H9 (cell line): ENCODE measurements around the gene SDE2. TPM values are rescaled to one million over a fixed set of nuclear protein-coding genes. Genes with fewer than 3 reads are reported as not detected.
A peak's percentile ranks its signal among the peaks of the same experiment; 100 is the strongest.

ENCODE experiments used
- DNase-seq: peaks from one replicate; pipeline ENCODE4 v3.0.0-alpha.2; 2017
- H2AFZ ChIP-seq: one replicate; pipeline ENCODE4 v1.6.1; 2013; ENCODE audit warnings: mild to moderate bottlenecking, low read length, control low read depth, moderate library complexity
- H2AK5ac ChIP-seq: 2 replicates; pipeline ENCODE4 v1.6.1; 2013; ENCODE audit warnings: low read length, control low read depth, mixed read lengths; ENCODE audit not compliant: insufficient read length
- H2BK120ac ChIP-seq: one replicate; pipeline ENCODE4 v1.6.1; 2013; ENCODE audit warnings: low read depth, mild to moderate bottlenecking, low read length, control low read depth, inconsistent platforms; ENCODE audit not compliant: poor library complexity, severe bottlenecking
- H2BK12ac ChIP-seq: 2 replicates; pipeline ENCODE4 v1.6.1; 2013; ENCODE audit warnings: low read length, control low read depth, mixed read lengths, low read depth; ENCODE audit not compliant: insufficient read length
- H2BK15ac ChIP-seq: 2 replicates; pipeline ENCODE4 v1.6.1; 2013; ENCODE audit warnings: low read depth, low read length, control low read depth
- H2BK20ac ChIP-seq: one replicate; pipeline ENCODE4 v1.6.1; 2013; ENCODE audit warnings: low read depth, mild to moderate bottlenecking, low read length, control low read depth, inconsistent platforms; ENCODE audit not compliant: poor library complexity, severe bottlenecking
- H2BK5ac ChIP-seq: 2 replicates; pipeline ENCODE4 v1.6.1; 2013; ENCODE audit warnings: low read length, control low read depth, mixed read lengths; ENCODE audit not compliant: insufficient read length
- H3K14ac ChIP-seq: 2 replicates; pipeline ENCODE4 v1.6.1; 2013; ENCODE audit warnings: low read length, control low read depth; ENCODE audit not compliant: insufficient read depth
- H3K18ac ChIP-seq: 2 replicates; pipeline ENCODE4 v1.6.1; 2013; ENCODE audit warnings: low read depth, mild to moderate bottlenecking, mixed read lengths, low read length, control low read depth; ENCODE audit not compliant: insufficient read length
- H3K23ac ChIP-seq: 2 replicates; pipeline ENCODE4 v1.6.1; 2013; ENCODE audit warnings: low read length, control low read depth, mixed read lengths, low read depth; ENCODE audit not compliant: insufficient read length
- H3K23me2 ChIP-seq: 2 replicates; pipeline ENCODE4 v1.6.1; 2013; ENCODE audit warnings: low read depth, mild to moderate bottlenecking, mixed read lengths, low read length, control low read depth; ENCODE audit not compliant: insufficient read length, poor library complexity, severe bottlenecking
- H3K27ac ChIP-seq: 2 replicates; pipeline ENCODE4 v1.5.1; 2013; ENCODE audit warnings: low read length, control low read depth, mixed read lengths, low read depth; ENCODE audit not compliant: insufficient read length
- H3K27me3 ChIP-seq: 2 replicates; pipeline ENCODE4 v1.6.1; 2013; ENCODE audit warnings: low read length, control low read depth, inconsistent platforms; ENCODE audit not compliant: insufficient read depth
- H3K4ac ChIP-seq: 2 replicates; pipeline ENCODE4 v1.6.1; 2013; ENCODE audit warnings: low read depth, mild to moderate bottlenecking, control low read depth, inconsistent platforms, low read length, moderate library complexity
- H3K4me1 ChIP-seq: 2 replicates; pipeline ENCODE4 v1.6.1; 2013; ENCODE audit warnings: low read length, control low read depth, inconsistent platforms; ENCODE audit not compliant: insufficient read depth
- H3K4me2 ChIP-seq: 2 replicates; pipeline ENCODE4 v1.6.1; 2013; ENCODE audit warnings: low read length, control low read depth, mixed read lengths; ENCODE audit not compliant: insufficient read length, insufficient read depth
- H3K56ac ChIP-seq: 2 replicates; pipeline ENCODE4 v1.6.1; 2013; ENCODE audit warnings: low read depth, mild to moderate bottlenecking, mixed read lengths, low read length, control low read depth; ENCODE audit not compliant: insufficient read length
- H3K79me1 ChIP-seq: 2 replicates; pipeline ENCODE4 v1.6.1; 2013; ENCODE audit warnings: low read depth, mild to moderate bottlenecking, moderate library complexity, low read length, control low read depth, inconsistent platforms; ENCODE audit not compliant: insufficient read depth, poor library complexity, severe bottlenecking
- H3K79me2 ChIP-seq: 2 replicates; pipeline ENCODE4 v1.6.1; 2013; ENCODE audit warnings: low read length, control low read depth, inconsistent platforms; ENCODE audit not compliant: insufficient read depth
- H3K9ac ChIP-seq: 2 replicates; pipeline ENCODE4 v1.6.1; 2013; ENCODE audit warnings: low read length, control low read depth, mixed read lengths; ENCODE audit not compliant: insufficient read length; ENCODE audit errors: extremely low read depth
- H3K9me3 ChIP-seq: one replicate; pipeline ENCODE4 v1.6.1; 2013; ENCODE audit warnings: low read depth, low read length, inconsistent platforms; ENCODE audit not compliant: control insufficient read depth
- H3T11ph ChIP-seq: one replicate; pipeline ENCODE4 v1.6.1; 2013; ENCODE audit warnings: mild to moderate bottlenecking, low read length, control low read depth, inconsistent platforms
- H4K20me1 ChIP-seq: one replicate; pipeline ENCODE4 v1.6.1; 2013; ENCODE audit not compliant: control insufficient read depth, insufficient read length, insufficient read depth
- H4K5ac ChIP-seq: 2 replicates; pipeline ENCODE4 v1.6.1; 2013; ENCODE audit warnings: low read depth, mild to moderate bottlenecking, mixed read lengths, low read length, control low read depth; ENCODE audit not compliant: insufficient read length
- H4K8ac ChIP-seq: replicated peaks from 2 replicates; pipeline ENCODE4 v1.6.1; 2013; ENCODE audit warnings: low read length, control low read depth, mixed read lengths, low read depth; ENCODE audit not compliant: insufficient read length
- H4K91ac ChIP-seq: 2 replicates; pipeline ENCODE4 v1.6.1; 2013; ENCODE audit warnings: low read depth, mild to moderate bottlenecking, moderate library complexity, mixed read lengths, low read length, control low read depth; ENCODE audit not compliant: insufficient read length
- H3K27ac Mint-ChIP-seq, 3 experiments: 2 replicates in 2 of 3; 3 replicates in 1 of 3; pipeline ENCODE4 v1.8.0; 2020 to 2021; ENCODE audit warnings: mixed read lengths in 3 of 3, mild to moderate bottlenecking in 1 of 3, moderate library complexity in 1 of 3
- H3K27me3 Mint-ChIP-seq: 2 replicates; pipeline ENCODE4 v1.8.0; 2021; ENCODE audit warnings: low read depth, mild to moderate bottlenecking, moderate library complexity, mixed read lengths
- H3K36me3 Mint-ChIP-seq, 3 experiments: 2 replicates in 2 of 3; 3 replicates in 1 of 3; pipeline ENCODE4 v1.8.0; 2020 to 2021; ENCODE audit warnings: low read depth in 3 of 3, mixed read lengths in 3 of 3; ENCODE audit not compliant: insufficient read depth in 1 of 3
- H3K4me1 Mint-ChIP-seq, 2 experiments: 2 replicates each; pipeline ENCODE4 v1.8.0; 2020; ENCODE audit warnings: mixed read lengths in 2 of 2
- H3K4me3 Mint-ChIP-seq, 2 experiments: 2 replicates in 1 of 2; 3 replicates in 1 of 2; pipeline ENCODE4 v1.8.0; 2020 to 2021; ENCODE audit warnings: mild to moderate bottlenecking in 2 of 2, mixed read lengths in 2 of 2, moderate library complexity in 1 of 2
- H3K9me3 Mint-ChIP-seq, 2 experiments: 2 replicates in 1 of 2; 3 replicates in 1 of 2; pipeline ENCODE4 v1.8.0; 2020; ENCODE audit warnings: mild to moderate bottlenecking in 2 of 2, mixed read lengths in 2 of 2, moderate library complexity in 1 of 2
- CTCF ChIP-seq: fragments of 200-600 bp; sonication (generic); conservative IDR thresholded peaks from 3 replicates; pipeline ENCODE4 v1.8.0; 2021; ENCODE audit warnings: antibody characterized with exemption, mild to moderate bottlenecking
- WGBS: extraction: QIAGEN DNeasy Blood & Tissue Kit; methylation state at CpG from one replicate; pipeline ENCODE4 v1.1.7; 2013; ENCODE audit warnings: missing lambda C conversion rate, low lambda C conversion rate, mixed read lengths; ENCODE audit not compliant: insufficient read length; ENCODE audit errors: extremely low coverage; 5-methylcytosine and 5-hydroxymethylcytosine counted together
- total RNA-seq: library from RNA; stranded (reverse); gene quantifications from 2 replicates; pipeline ENCODE4 v1.2.1, GENCODE V29; 2021

SDE2 gene
- total RNA-seq, 1 experiment from 2014 or later: 20.5 TPM

- H3T11ph ChIP-seq: no peak overlapping the region
- peak overlapping the region in 1 of 3 experiments; percentile 27; a peak in 1 of 7 replicates for H3K27ac Mint-ChIP-seq
- no peak overlapping the region for H4K8ac ChIP-seq
- H2BK12ac ChIP-seq: peak overlapping the region; percentile 40
- no peaks in the 10 kb centered on the region for H3K79me1 ChIP-seq
- peaks cover 7% of the 10 kb centered on the region in 2 experiments; a peak in 3 of 5 replicates for H3K9me3 Mint-ChIP-seq
- H3K4me1 Mint-ChIP-seq: peaks cover 0 to 2% of the 10 kb centered on the region in 2 experiments; a peak in 1 of 4 replicates
- H4K5ac ChIP-seq: no peak overlapping the region
- no peak overlapping the region for H3K9ac ChIP-seq
- no peak overlapping the region for H3K56ac ChIP-seq
- H3K4me2 ChIP-seq: no peak overlapping the region
- no peak overlapping the region for H2BK5ac ChIP-seq
- no CpG with 5 or more reads among the region's 10 CpGs for WGBS
- no peak overlapping the region for H2AK5ac ChIP-seq
- no peaks in the 10 kb centered on the region for H3K23me2 ChIP-seq
- H3K18ac ChIP-seq: no peak overlapping the region
- H3K9me3 ChIP-seq: no peaks in the 10 kb centered on the region
- no peak overlapping the region for H2BK20ac ChIP-seq
- no peak overlapping the region for H3K14ac ChIP-seq
- H3K79me2 ChIP-seq: no peaks in the 10 kb centered on the region
- no peak overlapping the region for H2BK15ac ChIP-seq
- no peaks in the 10 kb centered on the region for H3K4me1 ChIP-seq
- H2AFZ ChIP-seq: no peak overlapping the region
- TF ChIP-seq CTCF: no peak
- H3K4me3 Mint-ChIP-seq: no peak overlapping the region
- no peak overlapping the region for H2BK120ac ChIP-seq
- no peak overlapping the region for H3K4ac ChIP-seq
- no peaks in the 10 kb centered on the region for H3K27me3 ChIP-seq
- no peak for DNase-seq
- no peak overlapping the region for H3K27ac ChIP-seq
- H4K20me1 ChIP-seq: no peaks in the 10 kb centered on the region
- no peaks in the 10 kb centered on the region for H3K27me3 Mint-ChIP-seq
- peaks cover 0 to 23% (median 18%) of the 10 kb centered on the region in 3 experiments; a peak in 6 of 7 replicates for H3K36me3 Mint-ChIP-seq
- H3K23ac ChIP-seq: no peak overlapping the region
- no peak overlapping the region for H4K91ac ChIP-seq
These were observed 24.7 kb downstream of the SDE2 start for GRCh38 chr1:225974454-225974853.
